Measurements from ENCODE around the gene TAS1R2. TPM values are rescaled to one million over a fixed set of nuclear protein-coding genes. Genes with fewer than 3 reads are reported as not detected.
"Not testable (repeated sequence)": the region's sequence is repeated elsewhere in the genome, so short reads cannot be mapped to it uniquely, and the experiment has no call there.

The TAS1R2 gene
- total and polyA plus RNA-seq, 2 experiments from 2014 or later: not detected

DNA sequence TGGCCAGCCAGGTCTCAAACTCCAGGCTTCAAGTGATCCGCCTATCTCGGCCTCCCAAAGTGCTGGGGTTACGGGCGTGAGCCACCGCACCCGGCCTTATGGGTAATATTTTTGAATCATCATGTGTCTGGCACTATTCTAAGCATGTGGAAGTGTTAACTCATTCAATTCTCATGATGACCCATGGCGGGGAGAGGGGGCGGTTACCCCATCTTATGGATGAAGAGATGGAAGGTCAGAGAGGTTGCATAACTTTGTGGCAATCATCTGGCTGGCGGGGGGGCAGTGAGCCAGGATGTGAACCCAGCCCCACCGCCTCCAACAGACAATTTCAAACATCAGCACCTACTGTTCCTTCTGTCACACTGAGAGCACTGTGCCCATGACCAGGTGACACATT lies 11.5 kb upstream of the TAS1R2 start:
- DNase-seq (ENCODE audit: low spot score): no peak
- H3K27me3 Mint-ChIP-seq (ENCODE audit: insufficient read depth, low read depth, poor library complexity): peaks cover 6% of the 10 kb centered on the region

DNA sequence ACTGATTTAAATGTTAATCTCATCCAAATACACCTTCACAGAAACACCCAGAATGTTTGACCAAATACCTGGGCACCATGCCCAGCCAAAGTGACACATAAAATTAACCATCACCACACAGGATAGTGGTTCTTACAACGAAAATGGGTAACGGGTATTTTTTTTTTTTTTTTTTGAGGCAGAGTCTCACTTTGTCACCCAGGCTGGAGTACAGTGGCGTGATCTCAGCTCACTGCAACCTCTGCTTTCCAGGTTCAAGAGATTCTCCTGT lies 11.1 kb upstream of the TAS1R2 start:
- not testable (repeated sequence) for H3K27ac Mint-ChIP-seq; H3K79me2 ChIP-seq (replicated peaks; ENCODE audit: insufficient read depth); H3K9me3 Mint-ChIP-seq; H3K4me2 ChIP-seq; H3K4me3 ChIP-seq; H3K4me1 Mint-ChIP-seq; H3K9me2 ChIP-seq (ENCODE audit: insufficient read depth); H3K27ac ChIP-seq (ENCODE audit: low read depth); H3F3A ChIP-seq (replicated peaks; ENCODE audit: low read depth); DNase-seq (ENCODE audit: low spot score); ATAC-seq; H3K36me3 ChIP-seq (ENCODE audit: insufficient read depth); H3K4me1 ChIP-seq (ENCODE audit: insufficient read depth); H3K4me3 Mint-ChIP-seq; H3K36me3 Mint-ChIP-seq (ENCODE audit: low read depth); H3K27me3 ChIP-seq (ENCODE audit: insufficient read depth); H4K20me1 ChIP-seq (replicated peaks; ENCODE audit: insufficient read depth); H3K27me3 Mint-ChIP-seq (ENCODE audit: insufficient read depth, low read depth, poor library complexity); H2AFZ ChIP-seq

More for the DNA sequence above, 11.5 kb upstream of the TAS1R2 start:
- no peak for TF ChIP-seq POLR2AphosphoS5 (IDR thresholded peaks at IDR 0.05; ENCODE audit: low read depth)
- TF ChIP-seq NANOG (IDR thresholded peaks at IDR 0.05; ENCODE audit: borderline replicate concordance): no peak
- TF ChIP-seq, protein P1, sequence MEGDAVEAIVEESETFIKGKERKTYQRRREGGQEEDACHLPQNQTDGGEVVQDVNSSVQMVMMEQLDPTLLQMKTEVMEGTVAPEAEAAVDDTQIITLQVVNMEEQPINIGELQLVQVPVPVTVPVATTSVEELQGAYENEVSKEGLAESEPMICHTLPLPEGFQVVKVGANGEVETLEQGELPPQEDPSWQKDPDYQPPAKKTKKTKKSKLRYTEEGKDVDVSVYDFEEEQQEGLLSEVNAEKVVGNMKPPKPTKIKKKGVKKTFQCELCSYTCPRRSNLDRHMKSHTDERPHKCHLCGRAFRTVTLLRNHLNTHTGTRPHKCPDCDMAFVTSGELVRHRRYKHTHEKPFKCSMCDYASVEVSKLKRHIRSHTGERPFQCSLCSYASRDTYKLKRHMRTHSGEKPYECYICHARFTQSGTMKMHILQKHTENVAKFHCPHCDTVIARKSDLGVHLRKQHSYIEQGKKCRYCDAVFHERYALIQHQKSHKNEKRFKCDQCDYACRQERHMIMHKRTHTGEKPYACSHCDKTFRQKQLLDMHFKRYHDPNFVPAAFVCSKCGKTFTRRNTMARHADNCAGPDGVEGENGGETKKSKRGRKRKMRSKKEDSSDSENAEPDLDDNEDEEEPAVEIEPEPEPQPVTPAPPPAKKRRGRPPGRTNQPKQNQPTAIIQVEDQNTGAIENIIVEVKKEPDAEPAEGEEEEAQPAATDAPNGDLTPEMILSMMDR (conservative IDR thresholded peaks at IDR 0.05; ENCODE audit: low read depth in 2 of 2): no peak
- TF ChIP-seq ZNF114 (CRISPR knock-in tag; IDR thresholded peaks at IDR 0.05): no peak
- no peak for TF ChIP-seq ZNF331 (CRISPR knock-in tag; IDR thresholded peaks at IDR 0.05; ENCODE audit: low read depth)
- H3K4me1 Mint-ChIP-seq: no peaks in the 10 kb centered on the region
- Histone ChIP-seq H3F3A (replicated peaks; ENCODE audit: low read depth) (no peaks in the 10 kb centered on the region), H3K27ac (ENCODE audit: low read depth) (no peak overlapping the region), H3K4me1 (ENCODE audit: insufficient read depth) (no peaks in the 10 kb centered on the region), H3K4me3 (no peak overlapping the region), H3K36me3 (ENCODE audit: insufficient read depth) (no peaks in the 10 kb centered on the region), H2AFZ (no peak overlapping the region), H4K20me1 (replicated peaks; ENCODE audit: insufficient read depth) (no peaks in the 10 kb centered on the region; the same call in 1 of the 2 replicates), H3K79me2 (replicated peaks; ENCODE audit: insufficient read depth) (no peaks in the 10 kb centered on the region), H3K9me2 (ENCODE audit: insufficient read depth) (no peaks in the 10 kb centered on the region), H3K27me3 (ENCODE audit: insufficient read depth) (no peaks in the 10 kb centered on the region), H3K4me2 (no peak overlapping the region)
- no peaks in the 10 kb centered on the region; the same call in 2 of the 3 replicates for H3K36me3 Mint-ChIP-seq (ENCODE audit: low read depth)
- H3K27ac Mint-ChIP-seq: no peak overlapping the region
- H3K9me3 Mint-ChIP-seq: no peaks in the 10 kb centered on the region
- no peak overlapping the region for H3K4me3 Mint-ChIP-seq
- no peak for ATAC-seq

DNA sequence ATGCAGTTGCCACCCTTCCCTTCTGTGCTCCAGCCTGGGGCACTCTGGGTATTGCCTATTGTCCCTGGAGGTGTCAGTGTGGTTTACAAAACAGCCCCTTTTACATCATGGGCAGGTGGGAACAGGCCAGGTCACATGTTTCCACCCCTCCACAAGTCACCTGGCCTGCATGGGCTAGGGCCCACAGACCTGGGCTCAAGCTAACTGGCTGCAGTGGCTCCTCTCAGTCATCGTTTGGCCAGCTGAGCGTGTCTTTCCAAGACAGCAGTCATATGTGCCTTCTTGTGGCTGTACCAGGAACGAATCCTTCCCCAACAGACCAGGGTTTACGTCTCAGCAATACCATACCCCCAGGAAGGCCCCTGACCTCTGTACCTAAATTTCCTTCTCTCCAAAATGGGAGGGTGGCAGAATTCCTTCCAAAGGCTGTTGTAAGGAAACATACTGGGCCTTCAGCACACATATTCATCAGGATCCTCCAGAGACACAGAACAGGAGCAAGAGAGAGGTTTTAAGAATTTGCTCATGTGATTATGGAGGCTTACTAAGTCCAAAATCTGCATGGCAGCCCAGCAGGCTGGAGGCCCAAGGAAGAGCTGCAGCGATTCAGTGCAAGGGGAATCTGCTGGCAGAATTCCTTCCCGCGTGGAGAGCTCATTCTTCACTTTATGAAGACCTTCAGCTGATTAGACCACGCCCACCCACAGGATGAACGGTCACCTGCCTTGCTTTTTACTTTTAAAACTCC lies 10.6 kb upstream of the TAS1R2 start:
- Histone ChIP-seq H2AFZ (no peak overlapping the region), H3K9me2 (ENCODE audit: insufficient read depth) (no peaks in the 10 kb centered on the region), H3K27ac (ENCODE audit: low read depth) (no peak overlapping the region), H3K36me3 (ENCODE audit: insufficient read depth) (no peaks in the 10 kb centered on the region), H4K20me1 (replicated peaks; ENCODE audit: insufficient read depth) (no peaks in the 10 kb centered on the region; the same call in 1 of the 2 replicates), H3K4me1 (ENCODE audit: insufficient read depth) (no peaks in the 10 kb centered on the region), H3K4me2 (no peak overlapping the region), H3F3A (replicated peaks; ENCODE audit: low read depth) (no peaks in the 10 kb centered on the region), H3K79me2 (replicated peaks; ENCODE audit: insufficient read depth) (no peaks in the 10 kb centered on the region), H3K4me3 (no peak overlapping the region), H3K27me3 (ENCODE audit: insufficient read depth) (no peaks in the 10 kb centered on the region)
- Mint-ChIP-seq H3K27ac (no peak overlapping the region), H3K9me3 (no peaks in the 10 kb centered on the region), H3K4me3 (no peak overlapping the region), H3K4me1 (no peaks in the 10 kb centered on the region), H3K27me3 (ENCODE audit: insufficient read depth, low read depth, poor library complexity) (peaks cover 6% of the 10 kb centered on the region), H3K36me3 (ENCODE audit: low read depth) (no peaks in the 10 kb centered on the region; the same call in 2 of the 3 replicates)
- ATAC-seq (no peak; the same call in 2 of the 3 replicates), DNase-seq (ENCODE audit: low spot score) (peak; percentile 17)
- TF ChIP-seq ZNF114 (CRISPR knock-in tag; IDR thresholded peaks at IDR 0.05) (no peak), CREB1 (CRISPR knock-in tag; IDR thresholded peaks at IDR 0.05; ENCODE audit: low read depth) (no peak), POLR2AphosphoS5 (IDR thresholded peaks at IDR 0.05; ENCODE audit: low read depth) (no peak), NANOG (IDR thresholded peaks at IDR 0.05; ENCODE audit: borderline replicate concordance) (no peak), EZH2 (IDR thresholded peaks at IDR 0.05; ENCODE audit: low read depth, unreplicated experiment) (no peak), STAT1 (IDR thresholded peaks at IDR 0.05; ENCODE audit: unreplicated experiment) (no peak), EZH2phosphoT487 (IDR thresholded peaks at IDR 0.05; ENCODE audit: unreplicated experiment) (no peak)

Measured in GM23338 (cell line).